HL-60/S4 (cell line): ENCODE data around the gene VPS26A.
"Not testable (repeated sequence)": the region's sequence is repeated elsewhere in the genome, so short reads cannot be mapped to it uniquely, and the experiment has no call there.

Experiments used
- in situ Hi-C: fragments of 300-500 bp; cut with MboI; formaldehyde crosslinking; loops from 2 replicates; pipeline ENCODE4 v1.14.3; 2022; ENCODE audit warnings: low sequenced_read_pairs

The VPS26A gene

DNA sequence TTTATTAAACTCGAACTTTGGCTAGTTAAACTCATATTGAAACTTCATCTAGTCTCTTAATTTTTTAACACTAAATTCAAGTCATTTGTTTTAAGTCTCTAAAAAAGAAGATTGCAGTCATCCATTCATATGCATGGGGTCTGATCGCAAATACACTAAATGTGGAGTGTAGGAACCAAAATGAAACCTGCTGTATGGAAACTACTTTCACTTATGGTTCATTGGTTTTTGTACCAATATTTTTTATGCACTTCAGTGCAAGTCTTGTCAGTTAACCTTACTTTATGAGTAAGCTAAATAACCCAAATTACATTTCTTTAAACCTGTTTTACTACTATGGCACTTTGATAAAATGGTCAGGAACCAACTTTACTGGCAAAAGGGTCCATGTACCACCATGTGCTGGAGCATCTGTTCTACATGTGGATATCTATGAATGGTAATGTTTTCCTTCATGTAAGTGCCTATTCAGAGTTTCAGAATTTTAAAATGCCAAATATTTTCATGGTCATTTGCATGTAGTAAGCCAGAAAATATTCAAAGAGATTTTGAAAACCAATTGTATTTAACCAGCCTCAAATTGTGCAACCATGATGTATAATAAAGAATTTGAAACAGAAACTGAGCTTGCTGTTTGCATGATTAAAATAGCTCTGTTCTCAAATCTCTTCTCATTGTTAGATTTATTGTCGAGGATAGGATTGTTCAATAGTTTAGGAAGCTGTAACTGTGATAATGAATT is 48.4 kb downstream of the VPS26A start:
- in situ Hi-C loops = no loop called here

DNA sequence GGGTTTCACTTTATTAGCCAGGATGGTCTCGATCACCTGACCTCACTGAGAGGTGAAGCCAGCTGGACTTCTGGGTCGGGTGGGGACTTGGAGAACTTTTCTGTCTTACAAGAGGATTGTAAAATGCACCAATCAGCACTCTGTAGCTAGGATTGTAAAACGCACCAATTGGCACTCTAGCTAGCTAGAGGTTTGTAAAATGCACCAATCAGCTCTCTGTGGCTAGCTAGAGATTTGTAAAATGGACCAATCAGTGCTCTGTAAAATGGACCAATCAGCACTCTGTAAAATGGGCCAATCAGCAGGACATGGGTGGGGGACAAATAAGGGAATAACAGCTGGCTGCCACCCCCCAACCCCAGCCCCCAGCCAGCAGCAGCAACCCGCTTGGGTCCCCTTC is 51.3 kb downstream of the VPS26A start:
- in situ Hi-C loops = not testable (repeated sequence)

DNA sequence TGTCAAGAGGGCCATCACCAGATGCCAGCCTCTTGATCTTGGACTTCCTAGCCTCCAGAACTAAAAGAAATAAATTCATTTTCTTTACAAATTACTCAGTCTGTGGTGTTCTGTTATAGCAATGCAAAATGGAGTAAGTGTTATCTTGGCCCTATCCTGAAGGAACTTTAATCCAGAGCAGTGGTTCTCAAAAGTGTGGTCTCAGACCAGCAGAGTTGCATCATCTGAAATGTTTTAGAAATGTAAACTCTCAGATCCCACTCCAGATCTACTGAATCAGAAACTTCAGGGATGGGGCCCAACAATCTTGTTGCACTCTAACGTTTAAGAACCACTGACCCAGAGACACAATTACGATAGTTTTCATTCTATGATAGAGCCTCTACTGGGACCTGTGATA is 52.8 kb downstream of the VPS26A start:
- in situ Hi-C loops = no loop called here

DNA sequence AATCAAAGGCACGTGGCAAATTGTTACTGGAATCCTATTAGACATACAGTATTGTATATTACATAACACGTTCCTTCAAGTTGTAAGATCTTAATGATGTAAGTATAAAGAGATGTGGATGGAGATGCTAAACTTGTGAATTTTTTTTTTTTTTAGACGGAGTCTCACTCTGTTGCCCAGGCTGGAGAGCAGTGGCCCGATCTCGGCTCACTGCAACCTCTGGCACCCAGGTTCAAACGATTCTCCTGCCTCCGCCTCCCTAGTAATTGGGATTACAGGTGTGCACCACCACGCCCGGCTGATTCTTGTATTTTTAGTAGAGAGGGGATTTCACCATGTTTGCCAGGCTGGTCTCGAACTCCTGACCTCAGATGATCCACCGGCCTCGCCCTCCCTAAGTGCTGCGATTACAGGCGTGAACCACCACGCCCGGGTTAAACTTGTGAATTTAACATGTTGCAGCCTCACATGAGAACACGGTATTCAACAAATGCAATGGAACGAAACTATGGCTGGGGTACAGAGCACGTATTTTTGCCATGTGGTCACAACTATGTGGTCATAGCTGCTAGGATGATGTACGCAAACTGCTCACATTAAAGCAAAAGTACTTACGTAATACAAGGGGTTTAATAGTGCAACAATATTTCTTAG is 55.2 kb downstream of the VPS26A start:
- in situ Hi-C loops = no loop called here

DNA sequence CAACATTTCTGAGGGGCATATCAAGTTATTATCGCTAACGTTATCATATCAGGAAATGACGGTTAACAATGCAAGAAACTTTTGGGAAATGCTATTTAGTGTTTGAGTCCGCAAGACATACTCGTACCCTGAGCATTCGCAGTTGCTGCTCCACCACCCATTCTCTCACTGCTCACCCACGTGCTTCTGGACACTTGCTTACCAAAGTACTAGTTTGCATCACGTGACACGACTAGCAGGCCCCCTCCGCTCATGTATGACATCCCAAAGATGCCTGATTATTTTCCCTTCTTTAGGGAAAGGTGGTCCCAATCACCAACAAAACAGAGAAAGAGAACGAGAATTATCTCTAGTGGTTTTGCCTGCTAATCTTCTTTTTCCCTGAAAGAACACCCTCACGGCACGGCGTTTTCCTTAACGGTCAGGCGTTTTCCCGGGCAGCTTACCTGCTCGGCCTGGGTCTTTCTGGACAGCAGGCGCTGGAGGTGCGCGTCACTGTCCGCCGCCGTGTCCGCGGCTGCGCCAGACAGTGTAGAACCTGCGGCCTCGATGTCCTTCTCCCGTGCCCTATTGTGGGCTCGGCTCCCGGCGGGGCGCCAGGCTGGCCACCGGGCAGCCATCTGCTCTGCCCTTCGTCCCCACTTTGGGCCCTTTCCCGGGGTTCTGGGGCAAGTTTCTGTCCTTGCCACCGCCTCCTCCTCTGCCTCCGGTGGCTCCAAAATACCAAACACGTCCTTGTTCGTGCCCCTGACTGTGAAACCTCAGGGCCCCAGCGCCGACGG is 56.0 kb downstream of the VPS26A start, which contains the start of gene SUPV3L1:
Gene SUPV3L1, plus strand, starts transcription at position 492 of the 782 bp plus-strand sequence. Its CDS starts 58 bp downstream, at position 550.
- in situ Hi-C loops = no loop called here

DNA sequence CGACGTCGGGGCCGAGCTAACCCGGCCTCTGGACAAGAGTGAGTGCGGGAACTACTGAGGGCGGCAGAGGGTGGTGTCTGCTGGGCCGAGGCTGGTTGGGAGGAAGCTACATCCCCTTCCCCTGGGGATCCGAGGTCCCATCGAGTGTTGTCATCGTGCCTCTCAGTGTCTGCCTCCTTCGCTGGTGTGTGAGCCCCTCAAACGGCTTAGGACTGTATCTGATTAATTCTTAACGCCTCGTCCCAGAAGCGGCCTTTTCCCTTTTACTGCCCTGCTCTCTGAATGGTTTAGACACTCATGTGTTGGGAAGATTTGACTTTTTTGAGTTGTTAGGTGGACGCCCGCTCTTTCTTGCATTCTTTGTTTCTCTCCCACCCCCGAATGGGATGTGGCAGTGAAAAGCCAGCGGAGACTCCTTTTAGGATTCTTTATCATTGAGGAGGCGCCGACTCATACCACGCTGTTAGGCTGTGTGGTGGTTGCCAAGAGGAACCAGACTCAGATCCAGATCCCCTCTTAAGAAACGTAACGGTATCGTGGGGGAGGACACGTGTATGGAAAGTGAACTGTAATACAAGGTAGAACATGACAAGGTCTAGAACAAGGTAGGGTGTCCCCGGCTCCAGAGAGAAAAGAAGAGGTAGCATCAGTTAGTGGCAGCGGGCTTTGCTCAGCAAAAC is 56.7 kb downstream of the VPS26A start:
- in situ Hi-C loops = no loop called here

DNA sequence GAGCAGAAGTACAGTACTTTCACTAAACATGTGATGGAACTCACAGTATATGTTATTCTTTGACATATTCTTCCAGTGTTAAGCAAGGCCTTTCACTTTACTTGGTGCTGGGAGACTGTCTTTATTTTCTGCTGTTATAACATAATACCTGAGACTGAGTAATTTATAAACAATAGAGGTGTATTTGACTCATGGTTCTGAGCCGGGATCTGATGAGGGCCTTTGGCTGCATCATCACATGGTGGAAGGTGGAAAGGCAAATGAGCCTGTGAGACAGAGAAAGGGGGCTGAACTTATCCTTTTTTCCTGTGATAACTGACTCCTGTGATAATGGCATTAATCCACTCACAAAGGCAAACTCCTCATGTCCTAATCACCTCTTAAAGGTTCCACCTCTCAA is 57.5 kb downstream of the VPS26A start:
- in situ Hi-C loops = no loop called here

DNA sequence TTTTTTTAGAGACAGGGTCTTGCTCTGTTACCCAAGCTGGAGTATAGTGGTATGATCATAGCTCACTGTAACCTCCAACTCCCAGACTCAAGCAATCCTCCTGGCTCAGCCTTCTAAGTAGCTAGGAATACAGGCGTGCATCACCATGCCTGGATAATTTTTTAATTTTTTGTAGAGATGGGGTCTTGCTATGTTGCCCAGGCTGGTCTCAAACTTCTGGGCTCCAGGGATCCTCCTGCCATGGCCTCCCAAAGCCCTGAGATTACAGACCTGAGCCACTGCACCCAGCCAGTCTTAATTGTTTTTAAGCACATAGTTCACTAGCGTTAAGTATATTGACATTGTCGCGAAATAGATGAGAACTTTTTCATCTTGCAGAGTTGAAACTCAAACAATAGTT is 58.0 kb downstream of the VPS26A start:
- in situ Hi-C loops = no loop called here

DNA sequence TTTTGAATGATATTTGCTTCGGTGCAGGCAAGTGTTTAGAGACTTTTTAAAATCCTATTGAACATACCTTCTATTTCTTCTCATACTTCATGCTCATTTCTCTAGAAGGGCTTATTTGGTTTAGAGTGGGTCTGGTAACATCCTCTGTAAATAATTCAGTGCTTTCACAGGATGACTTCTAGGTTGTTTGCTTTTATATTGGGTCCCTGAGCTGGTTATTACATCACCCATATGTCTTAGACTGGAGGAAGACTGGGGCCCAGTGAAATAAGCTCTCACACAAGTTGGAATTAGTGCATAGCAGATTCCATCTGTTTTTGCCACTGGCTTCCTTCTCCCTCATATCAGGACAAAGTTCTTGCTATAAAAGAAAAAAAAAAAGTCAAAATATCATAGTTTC is 62.5 kb downstream of the VPS26A start:
- in situ Hi-C loops = no loop called here

DNA sequence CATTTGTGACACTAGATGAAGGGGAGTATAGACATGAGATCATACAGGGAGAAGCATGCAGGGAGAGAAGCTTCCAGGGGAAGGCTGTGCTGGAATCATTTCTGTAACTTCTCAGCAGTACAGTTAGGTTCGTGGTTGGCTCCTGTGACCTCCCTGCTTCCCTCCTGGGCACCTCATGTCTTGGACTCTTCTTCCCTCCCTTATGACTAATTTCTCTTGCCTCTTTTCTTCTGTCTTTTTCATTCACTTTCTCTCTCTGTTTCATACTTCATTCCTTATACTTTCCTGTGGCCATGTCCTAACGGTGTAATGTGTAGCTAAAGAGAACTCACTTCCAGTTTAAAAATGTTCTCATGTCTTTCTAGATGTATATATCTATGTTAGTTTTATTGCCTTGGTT is 77.1 kb downstream of the VPS26A start:
- in situ Hi-C loops = no loop called here

DNA sequence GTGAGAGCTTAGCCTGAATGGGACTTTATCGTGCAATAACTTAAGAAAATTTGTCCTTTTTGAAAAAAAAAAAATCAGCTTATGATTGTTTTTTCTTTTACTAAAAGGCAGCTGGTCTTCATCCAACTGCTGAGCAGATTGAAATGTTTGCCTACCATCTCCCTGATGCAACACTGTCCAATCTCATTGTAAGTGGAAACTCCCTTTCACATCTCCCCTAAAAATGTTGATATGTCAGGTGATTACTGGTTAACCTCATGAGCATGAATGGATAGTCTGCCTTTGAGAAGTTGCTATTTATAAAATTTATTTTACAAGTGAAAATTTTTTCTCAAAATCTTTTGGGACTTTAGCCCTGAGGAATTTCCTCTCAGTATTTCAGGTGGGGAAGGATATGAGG is 78.4 kb downstream of the VPS26A start:
- in situ Hi-C loops = no loop called here

DNA sequence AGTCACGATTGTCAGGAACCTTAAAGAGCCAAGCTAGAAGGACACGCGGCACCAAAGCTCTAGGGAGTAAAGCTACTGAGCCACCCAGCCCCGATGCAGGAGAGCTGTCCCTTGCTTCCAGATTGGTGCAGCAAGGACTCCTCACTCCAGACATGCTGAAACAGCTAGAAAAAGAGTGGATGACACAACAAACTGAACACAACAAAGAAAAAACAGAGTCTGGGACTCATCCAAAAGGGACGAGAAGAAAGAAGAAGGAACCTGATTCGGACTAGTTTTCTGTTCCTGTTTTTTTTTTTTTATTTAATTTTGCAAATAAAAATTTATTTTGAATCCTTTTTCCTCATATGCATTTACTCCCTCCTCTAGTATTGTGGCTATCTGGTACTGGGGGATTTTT is 84.8 kb downstream of the VPS26A start:
- in situ Hi-C loops = no loop called here

DNA sequence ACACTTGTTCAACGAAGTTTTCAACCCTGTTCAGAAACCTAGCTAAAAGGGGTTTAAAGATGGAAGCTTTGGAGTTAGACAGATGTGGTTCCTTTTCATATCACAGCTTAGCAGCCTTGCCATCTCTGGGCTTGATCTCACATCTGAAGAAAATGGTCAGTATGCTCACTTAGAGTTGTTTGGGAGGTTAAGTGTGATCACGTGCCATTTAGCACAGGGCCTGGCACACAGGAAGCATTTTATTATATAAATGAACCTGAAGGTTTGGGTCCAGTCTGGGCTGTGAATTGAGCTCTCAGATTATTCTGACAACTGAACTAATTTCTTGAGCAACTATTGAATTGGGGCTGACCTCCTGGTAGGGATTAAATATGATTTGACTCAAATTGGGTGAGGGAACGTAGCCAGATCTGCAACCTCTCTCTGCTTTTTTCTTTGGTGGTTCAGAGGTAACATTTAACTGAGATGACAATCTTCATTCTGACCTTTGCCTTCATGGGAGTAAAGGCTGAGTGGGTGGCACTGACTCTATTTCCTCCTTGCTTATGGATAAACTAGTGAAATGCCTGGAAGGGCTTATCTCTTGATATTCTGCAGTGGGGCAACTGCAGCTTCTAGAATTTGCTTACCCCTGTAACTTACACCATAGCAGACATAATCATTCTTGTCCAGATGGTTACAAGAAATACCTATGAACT is 86.0 kb downstream of the VPS26A start:
- in situ Hi-C loops = no loop called here

DNA sequence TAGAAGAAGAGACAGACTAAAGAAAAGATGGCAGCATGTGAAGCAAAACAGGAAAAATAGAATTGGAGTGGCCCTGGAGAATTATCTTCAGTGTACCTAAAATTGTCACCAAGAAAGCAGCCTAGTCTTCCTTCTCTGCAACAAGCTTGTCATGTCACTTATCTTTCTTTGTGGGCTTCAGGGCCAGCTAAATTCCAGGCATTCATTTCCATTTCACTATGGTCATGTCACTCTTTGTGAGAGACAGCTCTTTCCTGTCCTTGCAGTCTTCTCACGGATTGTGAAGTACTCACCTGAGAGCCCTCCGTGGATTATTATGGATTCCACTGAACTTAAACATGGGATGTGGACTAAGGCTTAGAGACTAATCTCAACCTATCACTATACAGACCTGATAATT is 87.1 kb downstream of the VPS26A start:
- in situ Hi-C loops = no loop called here

DNA sequence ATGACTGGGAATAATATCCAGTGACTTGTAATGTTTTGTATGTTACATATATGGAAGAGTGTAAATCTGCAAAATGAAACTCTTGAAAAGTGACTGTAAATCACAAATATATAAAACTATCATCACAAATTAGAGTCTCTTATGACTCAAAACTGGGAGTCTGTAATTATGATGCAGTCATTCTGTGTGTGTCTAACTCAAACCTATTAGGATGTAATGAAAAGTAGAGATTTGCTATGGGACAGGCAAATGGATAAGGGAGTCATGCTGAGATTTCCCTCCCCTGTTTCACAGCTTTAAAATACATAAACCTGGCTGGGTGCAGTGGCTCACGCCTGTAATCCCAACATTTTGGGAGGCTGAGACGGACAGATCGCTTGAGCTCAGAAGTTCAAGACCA is 87.5 kb downstream of the VPS26A start:
- in situ Hi-C loops = no loop called here

DNA sequence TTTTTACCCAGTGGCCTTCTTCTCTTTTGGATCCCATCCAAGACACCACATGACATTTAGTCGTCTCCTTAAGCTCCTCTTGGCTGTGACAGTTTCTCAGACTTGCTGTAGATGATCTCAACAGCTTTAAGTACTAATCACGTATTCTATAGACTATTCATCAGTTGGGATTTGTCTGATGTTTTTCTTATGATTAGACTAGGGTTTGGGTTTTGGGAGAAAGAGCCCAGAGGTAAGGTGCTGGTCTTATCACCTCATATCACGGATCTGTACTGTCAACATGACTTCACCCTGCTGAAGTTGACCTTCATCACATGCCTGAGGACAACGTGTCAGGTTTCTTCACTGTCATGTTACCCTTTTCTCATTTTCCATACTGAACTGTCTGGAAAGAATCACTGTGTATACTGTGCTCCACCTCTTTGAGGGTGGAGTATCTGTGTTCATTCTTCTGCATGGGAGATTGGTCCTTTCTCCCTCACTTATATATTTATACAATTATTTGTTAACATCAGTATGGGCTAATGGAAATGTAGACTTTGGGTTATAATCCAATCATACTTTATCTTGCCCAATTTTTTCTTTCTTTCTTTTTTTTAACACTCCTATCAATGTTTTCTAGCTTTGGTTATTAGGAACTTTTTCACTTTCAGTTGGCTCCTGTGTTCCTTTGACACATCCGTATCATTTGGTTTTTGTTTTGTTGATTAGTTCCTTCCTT is 89.8 kb downstream of the VPS26A start:
- in situ Hi-C loops = no loop called here

DNA sequence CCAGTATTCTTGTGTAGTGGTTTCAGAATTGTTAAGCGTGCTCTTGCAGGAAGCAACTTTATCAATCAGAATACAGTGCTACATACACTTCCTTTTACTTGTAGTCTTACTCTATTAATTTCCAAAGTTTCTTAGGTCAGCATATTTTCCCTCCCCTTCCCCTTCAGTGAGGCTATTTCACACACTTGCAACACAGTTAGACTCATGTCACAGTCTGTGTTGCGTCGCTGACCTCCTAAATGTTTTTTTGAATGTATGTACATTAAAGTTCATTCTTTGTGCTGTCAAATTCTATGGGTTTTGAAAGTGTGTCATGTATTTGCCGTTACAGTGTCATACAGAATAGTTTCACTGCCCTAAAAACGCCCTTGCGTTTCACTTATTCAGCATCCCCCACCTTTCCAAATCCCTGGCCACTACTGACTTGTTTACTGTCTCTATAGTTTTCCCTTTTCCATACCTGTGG is 90.7 kb downstream of the VPS26A start:
- in situ Hi-C loops = no loop called here

DNA sequence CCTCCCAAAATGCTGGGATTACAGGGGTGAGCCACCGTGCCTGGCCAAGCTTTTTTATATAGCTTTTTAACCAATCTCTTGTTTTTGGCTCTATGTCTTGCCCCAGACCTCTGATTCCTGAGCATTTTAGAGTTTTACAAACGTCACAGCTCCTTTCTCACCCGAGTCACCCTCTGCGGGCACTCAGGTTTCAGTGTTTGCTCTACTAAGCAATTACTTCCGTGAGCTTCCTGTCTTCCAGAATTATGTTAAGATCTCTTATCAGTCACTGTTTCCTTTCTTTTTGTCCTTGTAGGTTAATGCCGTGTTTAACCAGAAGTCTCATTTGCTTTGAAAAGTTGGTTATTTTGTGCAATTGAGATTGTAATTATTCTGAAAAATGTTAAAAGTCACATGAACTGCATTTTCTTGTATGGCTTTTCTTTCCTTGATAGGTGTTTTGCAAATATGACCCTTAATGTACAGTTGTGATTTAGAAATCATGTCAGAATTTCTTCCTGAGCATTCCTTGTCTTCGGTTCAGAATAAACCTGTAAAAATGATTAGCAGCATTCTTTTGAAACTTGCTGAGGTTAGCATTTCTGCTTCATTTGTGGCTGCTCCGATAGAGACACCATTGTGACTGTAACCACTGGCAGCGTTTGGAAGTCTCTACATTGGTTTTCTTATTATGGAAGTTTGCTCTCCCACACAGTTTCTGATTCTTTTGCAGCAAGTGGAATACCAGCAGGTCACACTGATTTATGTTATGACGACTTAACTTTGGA is 91.6 kb downstream of the VPS26A start:
- in situ Hi-C loops = no loop called here

DNA sequence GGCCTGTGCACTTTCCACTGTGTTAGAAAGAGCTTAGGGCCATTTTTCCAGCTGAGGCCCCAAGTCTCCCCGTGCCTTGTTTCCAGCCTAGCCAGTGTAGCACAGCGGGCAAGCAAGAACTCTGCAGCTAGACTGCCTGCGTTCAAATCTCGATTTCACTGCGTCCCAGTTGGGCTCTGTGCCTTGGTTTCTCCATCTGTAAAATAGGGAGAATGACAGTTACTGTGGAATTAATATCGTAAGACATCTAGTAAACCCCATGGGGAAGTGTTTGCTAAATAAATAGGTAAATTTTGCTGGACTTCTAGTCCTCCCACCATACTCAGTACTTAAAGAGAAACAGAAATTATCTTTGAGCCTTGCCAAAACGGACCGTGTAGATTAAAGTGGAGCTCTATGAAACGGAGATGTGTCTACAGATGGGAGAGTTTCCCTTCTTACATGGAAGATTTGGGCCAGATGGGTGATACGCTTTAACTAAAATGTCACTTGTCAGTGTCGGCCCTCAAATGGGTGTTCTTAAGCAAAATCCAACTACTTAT is 92.7 kb downstream of the VPS26A start:
- in situ Hi-C loops = no loop called here
